ENCODE results near the gene CCDC181.

DNA sequence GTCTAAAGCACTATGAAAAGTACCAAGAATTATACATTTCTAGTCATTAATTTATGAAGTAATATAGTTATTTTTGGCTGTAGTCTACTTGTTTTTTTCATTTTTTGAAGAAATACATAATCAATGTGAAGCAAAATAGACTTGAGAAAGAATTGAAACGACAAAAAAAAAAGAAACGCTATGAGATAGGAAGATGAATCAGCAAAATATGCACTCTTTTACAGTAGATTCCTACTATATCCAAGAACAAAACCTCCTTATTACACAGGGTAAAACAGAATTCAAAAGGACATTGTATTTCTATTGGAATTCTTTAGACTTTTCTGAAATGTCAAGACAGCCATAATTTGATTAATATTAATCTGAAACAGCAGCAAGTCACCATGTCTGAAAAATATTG is 25.6 kb upstream of the CCDC181 start:
- TF ChIP-seq TCF12 (IDR thresholded peaks at IDR 0.05; ENCODE audit: low read depth) = no peak
- no peak for TF ChIP-seq YY1 (IDR thresholded peaks at IDR 0.05; ENCODE audit: low read depth)
- TF ChIP-seq, protein P1, sequence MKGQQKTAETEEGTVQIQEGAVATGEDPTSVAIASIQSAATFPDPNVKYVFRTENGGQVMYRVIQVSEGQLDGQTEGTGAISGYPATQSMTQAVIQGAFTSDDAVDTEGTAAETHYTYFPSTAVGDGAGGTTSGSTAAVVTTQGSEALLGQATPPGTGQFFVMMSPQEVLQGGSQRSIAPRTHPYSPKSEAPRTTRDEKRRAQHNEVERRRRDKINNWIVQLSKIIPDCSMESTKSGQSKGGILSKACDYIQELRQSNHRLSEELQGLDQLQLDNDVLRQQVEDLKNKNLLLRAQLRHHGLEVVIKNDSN (IDR thresholded peaks at IDR 0.05) = no peak
- no peak for TF ChIP-seq MAX (IDR thresholded peaks at IDR 0.05)
- TF ChIP-seq, protein P2, sequence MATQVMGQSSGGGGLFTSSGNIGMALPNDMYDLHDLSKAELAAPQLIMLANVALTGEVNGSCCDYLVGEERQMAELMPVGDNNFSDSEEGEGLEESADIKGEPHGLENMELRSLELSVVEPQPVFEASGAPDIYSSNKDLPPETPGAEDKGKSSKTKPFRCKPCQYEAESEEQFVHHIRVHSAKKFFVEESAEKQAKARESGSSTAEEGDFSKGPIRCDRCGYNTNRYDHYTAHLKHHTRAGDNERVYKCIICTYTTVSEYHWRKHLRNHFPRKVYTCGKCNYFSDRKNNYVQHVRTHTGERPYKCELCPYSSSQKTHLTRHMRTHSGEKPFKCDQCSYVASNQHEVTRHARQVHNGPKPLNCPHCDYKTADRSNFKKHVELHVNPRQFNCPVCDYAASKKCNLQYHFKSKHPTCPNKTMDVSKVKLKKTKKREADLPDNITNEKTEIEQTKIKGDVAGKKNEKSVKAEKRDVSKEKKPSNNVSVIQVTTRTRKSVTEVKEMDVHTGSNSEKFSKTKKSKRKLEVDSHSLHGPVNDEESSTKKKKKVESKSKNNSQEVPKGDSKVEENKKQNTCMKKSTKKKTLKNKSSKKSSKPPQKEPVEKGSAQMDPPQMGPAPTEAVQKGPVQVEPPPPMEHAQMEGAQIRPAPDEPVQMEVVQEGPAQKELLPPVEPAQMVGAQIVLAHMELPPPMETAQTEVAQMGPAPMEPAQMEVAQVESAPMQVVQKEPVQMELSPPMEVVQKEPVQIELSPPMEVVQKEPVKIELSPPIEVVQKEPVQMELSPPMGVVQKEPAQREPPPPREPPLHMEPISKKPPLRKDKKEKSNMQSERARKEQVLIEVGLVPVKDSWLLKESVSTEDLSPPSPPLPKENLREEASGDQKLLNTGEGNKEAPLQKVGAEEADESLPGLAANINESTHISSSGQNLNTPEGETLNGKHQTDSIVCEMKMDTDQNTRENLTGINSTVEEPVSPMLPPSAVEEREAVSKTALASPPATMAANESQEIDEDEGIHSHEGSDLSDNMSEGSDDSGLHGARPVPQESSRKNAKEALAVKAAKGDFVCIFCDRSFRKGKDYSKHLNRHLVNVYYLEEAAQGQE (IDR thresholded peaks at IDR 0.05; ENCODE audit: low read depth) = no peak
- no peak for TF ChIP-seq NFIC (IDR thresholded peaks at IDR 0.05)
- TF ChIP-seq TAF1 (IDR thresholded peaks at IDR 0.05; ENCODE audit: low read depth) = no peak
- no peak for TF ChIP-seq CREB1 (IDR thresholded peaks at IDR 0.05; ENCODE audit: low read depth)
- no peak for TF ChIP-seq EGR1 (IDR thresholded peaks at IDR 0.05)
- TF ChIP-seq FOXM1 (IDR thresholded peaks at IDR 0.05; ENCODE audit: borderline replicate concordance, low read depth) = no peak
- TF ChIP-seq RAD21 (IDR thresholded peaks at IDR 0.05; ENCODE audit: low read depth) = no peak
- TF ChIP-seq EP300 (IDR thresholded peaks at IDR 0.05; ENCODE audit: borderline replicate concordance) = no peak
- TF ChIP-seq TEAD4 (IDR thresholded peaks at IDR 0.05) = no peak

Measured in Ishikawa (cell line).